Neural cell (in vitro differentiated cells): ENCODE data around the gene MRC2.

Experiments used
- EP300 ChIP-seq: fragments of 450-650 bp; conservative IDR thresholded peaks from 2 replicates; pipeline ENCODE4 v1.6.1; 2014; ENCODE audit warnings: antibody characterized with exemption, mild to moderate bottlenecking, moderate library complexity; ENCODE audit not compliant: poor library complexity, severe bottlenecking
- MXI1 ChIP-seq: fragments of 450-650 bp; conservative IDR thresholded peaks from 2 replicates; pipeline ENCODE4 v1.6.1; 2014; ENCODE audit warnings: antibody characterized with exemption, mild to moderate bottlenecking; ENCODE audit not compliant: poor library complexity, severe bottlenecking
- POLR2AphosphoS5 ChIP-seq: IDR thresholded peaks from 2 replicates; pipeline ENCODE4 v1.6.1; 2012
- REST ChIP-seq: IDR thresholded peaks from 2 replicates; pipeline ENCODE4 v1.6.1; 2012; ENCODE audit warnings: borderline replicate concordance
- TF ChIP-seq, protein P1 (sequence below): fragments of 450-650 bp; IDR thresholded peaks from 2 replicates; pipeline ENCODE4 v1.5.1; 2014; ENCODE audit warnings: antibody characterized with exemption, mild to moderate bottlenecking, moderate library complexity; ENCODE audit not compliant: poor library complexity, severe bottlenecking

DNA sequence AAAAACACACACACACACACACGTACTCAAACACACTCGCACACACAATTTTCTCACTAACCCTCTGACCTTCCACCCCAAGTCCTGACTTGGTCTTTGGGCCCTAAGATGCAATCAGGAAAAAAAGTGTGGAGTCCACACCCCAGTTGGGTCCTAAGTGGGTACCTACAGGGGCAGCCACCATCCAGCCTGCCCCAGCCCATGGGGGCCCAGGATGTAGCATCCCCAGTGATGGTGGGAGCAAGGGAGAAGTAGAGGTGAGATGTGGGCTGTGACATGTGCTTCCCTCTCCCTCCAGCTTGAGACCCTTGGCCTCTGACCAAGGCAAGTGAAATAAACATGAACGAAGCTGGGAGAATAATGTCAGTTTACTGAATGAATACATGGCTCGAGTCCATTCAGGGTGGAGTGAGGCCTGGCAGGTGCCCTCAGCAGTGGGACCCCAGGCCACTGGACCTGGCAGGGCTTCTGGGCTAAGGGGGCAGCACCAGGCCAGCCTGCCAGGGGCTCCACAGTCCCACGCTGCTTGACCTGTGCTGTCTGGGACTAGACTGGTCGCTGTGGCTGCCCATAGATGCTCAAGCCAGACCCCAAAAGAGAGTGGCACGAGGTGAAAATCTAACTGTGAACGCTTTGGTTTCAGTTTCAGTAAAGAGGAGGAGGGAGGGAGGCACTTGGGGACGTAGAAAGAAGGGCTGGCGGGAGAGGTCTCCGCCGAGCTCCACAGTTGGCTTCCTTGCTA lies 73.7 kb downstream of the MRC2 start:
- TF ChIP-seq POLR2AphosphoS5 (no peak), MXI1 (no peak), REST (no peak), EP300 (no peak)
- TF ChIP-seq, protein P1, sequence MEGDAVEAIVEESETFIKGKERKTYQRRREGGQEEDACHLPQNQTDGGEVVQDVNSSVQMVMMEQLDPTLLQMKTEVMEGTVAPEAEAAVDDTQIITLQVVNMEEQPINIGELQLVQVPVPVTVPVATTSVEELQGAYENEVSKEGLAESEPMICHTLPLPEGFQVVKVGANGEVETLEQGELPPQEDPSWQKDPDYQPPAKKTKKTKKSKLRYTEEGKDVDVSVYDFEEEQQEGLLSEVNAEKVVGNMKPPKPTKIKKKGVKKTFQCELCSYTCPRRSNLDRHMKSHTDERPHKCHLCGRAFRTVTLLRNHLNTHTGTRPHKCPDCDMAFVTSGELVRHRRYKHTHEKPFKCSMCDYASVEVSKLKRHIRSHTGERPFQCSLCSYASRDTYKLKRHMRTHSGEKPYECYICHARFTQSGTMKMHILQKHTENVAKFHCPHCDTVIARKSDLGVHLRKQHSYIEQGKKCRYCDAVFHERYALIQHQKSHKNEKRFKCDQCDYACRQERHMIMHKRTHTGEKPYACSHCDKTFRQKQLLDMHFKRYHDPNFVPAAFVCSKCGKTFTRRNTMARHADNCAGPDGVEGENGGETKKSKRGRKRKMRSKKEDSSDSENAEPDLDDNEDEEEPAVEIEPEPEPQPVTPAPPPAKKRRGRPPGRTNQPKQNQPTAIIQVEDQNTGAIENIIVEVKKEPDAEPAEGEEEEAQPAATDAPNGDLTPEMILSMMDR, result no peak
